OCI-LY1 (cell line): ENCODE measurements around the gene MAP7D1.

Experiments used
- CTCF ChIP-seq: fragments of 200-600 bp; sonication (generic), shearing (Covaris generic); IDR thresholded peaks from 2 replicates; pipeline ENCODE4 v1.5.1; 2017; ENCODE audit warnings: mild to moderate bottlenecking, antibody characterized with exemption, low read length, moderate library complexity, mixed read lengths
- EZH2 ChIP-seq: fragments of 200-600 bp; sonication (generic), shearing (Covaris generic); IDR thresholded peaks from 2 replicates; pipeline ENCODE4 v1.8.0; 2017; ENCODE audit warnings: borderline replicate concordance, mixed run types, mild to moderate bottlenecking, antibody characterized with exemption, low read length, moderate library complexity, mixed read lengths

GRCh38 chr1:36136535-36136934, 19.4 kb upstream of the MAP7D1 start:
- TF ChIP-seq CTCF, result no peak
- no peak for TF ChIP-seq EZH2
